Endothelial cell of hepatic sinusoid (primary cell): Measurements from ENCODE around the gene C6orf47.

ENCODE experiments used
- in situ Hi-C: cut with HindIII; loops from 2 replicates; pipeline ENCODE4 v1.10.0; 2017; ENCODE audit warnings: low sequenced_read_pairs

The C6orf47 gene

DNA sequence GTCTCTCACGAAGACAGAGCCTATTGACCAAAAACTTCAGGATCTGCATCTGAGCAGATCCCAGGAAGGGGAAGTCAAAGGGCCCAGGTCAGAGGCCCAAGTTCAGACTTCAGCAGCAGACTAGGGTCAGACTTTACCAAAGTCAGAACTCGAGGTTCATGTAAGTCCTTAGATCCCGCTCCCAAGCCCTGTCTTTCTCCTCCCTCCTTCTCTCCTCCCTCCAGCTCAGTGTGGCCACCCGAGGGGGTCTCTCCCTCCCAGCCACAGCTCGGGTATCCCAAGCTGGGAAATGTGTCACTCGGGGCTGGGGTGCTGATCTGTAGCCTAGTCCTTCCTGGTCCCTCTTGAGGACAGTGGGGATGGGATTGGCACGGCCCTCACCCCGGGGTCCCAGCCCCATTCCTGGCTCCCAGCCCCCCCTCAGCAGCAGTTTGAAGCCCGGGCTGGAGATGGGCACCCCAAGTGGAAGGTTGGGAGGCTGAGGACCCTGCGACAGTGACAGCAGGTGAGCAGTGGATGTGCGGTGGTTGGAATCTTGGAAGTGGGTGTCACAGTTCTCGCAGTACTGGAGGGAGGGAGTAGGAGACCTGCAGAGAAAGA, 1.6 kb upstream of the C6orf47 start:
- in situ Hi-C loops, result no loop called here

DNA sequence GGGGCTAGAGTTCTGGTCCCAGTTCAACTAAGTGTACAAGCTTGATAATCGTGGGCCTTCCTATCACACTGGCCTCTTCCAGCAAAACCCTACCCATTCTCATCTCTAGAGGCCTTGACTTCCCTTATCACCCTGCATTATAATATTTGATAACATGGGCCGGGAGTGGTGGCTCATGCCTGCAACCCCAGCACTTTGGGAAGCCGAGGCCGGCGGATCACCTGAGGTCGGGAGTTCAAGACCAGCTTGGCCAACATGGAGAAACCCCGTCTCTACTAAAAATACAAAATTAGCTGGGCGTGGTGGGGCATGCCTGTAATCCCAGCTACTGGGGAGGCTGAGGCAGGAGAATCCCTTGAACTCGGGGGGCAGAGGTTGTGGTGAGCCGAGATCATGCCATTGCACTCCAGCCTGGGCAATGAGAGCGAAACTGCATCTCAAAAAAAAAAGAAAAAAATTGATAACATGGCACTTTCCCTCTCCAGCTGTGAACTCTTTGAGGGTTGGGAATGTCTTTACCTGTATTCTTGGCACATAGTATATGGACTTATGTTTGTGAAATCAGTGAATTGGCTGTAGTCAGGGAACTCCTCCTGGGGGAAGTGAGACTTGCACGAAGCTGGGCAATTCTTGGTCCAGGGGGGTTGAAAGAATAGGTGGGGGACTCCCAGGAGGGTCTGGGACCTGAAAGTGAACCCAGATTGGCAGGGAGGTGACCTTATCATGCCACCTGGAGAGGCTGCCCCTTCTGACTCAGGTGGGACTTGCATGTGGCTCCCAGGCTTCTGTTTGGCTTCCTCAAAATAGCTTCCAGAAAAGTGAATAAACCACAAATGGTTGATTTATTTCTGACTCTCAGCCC, 915 bp upstream of the C6orf47 start:
- in situ Hi-C loops, result no loop called here

DNA sequence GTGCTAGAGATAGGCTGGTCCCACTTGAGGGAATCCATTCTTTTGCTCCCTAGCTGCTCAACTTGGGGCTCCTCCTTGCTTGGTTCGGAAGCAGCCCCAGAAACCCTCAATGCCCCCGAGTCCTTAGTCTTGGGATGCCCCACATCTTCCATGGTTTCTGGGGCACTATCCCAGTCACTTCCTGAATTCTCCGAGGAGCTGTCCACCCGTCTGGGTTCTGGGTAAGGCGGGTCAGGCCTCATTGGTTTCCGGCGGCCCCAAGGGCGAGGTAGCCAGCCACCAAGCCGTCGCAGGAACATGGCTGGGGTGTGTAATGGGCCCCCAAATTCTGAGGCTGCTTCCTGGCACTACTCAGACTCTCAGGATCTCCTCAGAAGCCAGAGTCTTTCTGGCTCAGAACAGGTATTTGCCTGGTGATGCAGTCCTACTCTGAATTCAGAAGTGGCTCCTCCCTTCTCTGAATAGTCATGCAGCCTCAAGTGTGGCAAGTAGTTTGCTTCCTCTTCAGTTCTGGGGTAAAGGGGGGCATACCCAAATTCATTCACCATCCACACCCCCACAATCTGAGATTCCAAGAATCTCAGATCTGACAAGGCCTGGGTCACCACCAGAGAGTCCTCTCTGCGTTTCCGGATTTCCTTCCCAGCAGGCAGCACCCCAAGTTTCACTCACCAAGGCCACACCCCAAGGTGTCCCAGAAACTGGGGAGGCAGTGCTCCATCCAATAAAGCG, 763 bp downstream of the C6orf47 start:
- in situ Hi-C loops, result no loop called here

DNA sequence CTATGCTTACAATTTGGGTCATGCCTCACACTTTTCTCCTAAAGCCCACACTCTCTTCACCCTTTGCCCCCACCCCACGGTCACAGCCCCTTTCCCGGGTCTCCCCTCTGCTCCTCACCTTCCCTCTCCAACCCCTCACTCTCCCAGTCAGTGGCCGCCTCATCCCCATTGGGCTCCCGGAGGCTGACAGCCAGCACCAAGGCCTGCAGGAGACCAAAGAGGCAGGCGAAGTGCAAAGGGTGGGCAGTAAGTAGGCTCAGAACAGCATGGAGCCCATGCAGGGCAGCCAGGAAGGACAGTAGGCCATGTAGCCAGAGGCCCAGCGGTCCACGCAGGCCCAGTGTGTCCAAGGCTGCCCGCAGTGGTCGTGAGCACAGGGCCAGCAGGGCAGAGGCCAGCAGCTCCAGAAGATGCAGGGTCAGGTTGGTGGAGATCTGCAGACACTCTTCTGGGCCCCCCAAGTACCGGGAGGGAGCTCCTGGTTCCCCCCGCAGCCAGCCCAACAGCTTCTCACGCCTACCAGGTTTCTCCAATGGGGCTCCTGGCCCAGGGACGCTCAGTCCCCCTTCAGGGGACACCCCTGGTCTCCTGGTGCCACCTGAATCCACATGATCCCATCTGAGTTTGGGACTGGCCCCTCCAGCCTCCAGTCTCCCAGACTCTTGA, 1.5 kb downstream of the C6orf47 start:
- in situ Hi-C loops, result no loop called here

DNA sequence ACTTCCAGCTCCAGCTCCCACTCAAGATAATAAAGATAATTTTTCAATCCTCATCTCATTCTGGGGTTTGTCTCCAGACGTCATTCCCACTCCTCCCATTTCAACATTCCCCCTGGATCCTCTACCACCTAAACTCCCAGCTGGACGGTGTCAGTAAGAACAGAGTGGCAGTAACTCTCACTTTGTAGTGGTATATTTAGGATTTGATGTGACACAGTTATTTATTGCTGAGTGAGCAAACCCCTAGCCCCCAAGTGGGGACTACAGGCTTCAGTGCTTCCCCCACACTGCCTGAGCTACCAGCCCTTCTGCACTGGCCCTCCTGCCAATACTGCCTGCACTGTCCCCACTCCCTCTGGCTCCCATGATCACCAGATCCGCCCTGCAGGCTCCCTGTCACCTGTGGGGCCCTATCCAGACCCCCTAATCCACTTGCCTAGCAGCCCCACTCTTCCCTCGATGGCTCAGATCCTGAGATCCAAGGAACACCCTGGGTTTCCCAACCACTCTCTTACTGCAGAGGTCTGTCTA, 2.4 kb downstream of the C6orf47 start:
- in situ Hi-C loops, result no loop called here

DNA sequence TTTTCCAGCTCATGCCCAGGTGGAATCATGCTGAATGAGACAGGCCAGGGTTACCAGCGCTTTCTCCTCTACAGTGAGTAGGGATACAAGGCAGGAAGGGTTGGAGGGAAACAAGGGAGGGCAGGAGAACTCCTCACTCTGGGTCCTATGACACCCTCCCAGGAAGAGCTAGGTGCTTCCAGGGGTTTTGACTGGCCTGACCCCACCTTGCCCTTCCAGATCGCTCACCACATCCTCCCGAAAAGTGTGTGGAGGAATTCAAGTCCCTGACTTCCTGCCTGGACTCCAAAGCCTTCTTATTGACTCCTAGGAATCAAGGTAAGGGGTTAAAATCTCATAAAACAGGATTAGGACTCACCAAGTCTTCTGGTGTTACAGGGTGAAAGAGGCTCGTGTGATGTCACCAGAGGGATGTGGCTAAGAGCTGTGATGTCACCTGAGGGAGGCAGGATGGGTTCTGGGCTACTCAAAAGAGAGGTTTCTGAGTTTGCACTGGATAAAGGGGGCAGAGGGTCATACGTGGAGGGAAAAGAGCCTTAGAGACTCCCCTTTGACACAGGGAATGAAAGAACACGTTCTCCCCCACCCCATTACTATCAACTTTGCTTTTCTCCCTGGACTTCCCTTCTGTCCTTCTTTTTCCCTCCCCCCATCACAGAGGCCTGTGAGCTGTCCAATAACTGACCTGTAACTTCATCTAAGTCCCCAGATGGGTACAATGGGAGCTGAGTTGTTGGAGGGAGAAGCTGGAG, 3.0 kb downstream of the C6orf47 start:
- in situ Hi-C loops, result no loop called here

DNA sequence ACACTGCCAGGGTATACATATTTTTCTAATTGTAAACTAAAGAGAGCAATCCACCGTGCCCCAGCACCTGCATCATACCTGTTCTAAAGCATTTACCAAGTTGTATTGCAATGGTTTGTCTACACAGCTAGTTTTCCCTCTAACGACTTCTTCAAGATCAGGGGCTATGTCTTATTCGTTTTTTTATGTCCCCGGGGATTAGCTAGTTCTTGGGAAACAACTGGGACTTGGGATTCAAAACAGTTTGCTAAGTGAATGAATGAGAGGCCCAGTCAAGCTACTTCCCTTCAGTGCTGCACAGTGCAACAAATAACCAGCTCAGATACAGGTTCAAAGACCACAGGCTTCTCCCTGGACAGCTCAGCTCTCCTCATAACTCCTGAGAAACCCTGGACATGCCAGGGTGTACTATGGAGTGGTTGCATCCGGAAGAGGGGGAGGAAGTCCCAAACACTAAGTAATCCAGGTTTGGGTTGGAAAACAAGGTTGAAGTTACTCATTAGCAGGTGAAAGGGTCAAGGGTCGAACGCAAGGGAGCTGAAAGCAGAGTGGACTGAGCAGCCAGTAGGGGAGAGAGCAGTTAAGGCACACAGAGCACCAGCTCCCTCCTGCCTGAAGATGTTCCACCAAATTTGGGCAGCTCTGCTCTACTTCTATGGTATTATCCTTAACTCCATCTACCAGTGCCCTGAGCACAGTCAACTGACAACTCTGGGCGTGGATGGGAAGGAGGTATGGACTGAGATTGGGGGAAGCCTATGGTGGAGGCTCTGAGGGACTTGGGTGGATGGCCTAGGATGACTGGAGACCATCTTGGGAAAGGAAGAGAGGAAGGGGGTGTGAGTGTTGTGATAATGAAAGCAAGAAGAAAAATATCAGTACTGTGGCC, 5.0 kb downstream of the C6orf47 start, which contains the start of gene APOM:
Gene APOM, plus strand, starts transcription at position 546 of the 889 bp plus-strand sequence. Its CDS starts 73 bp downstream, at position 619.
- in situ Hi-C loops, result no loop called here

DNA sequence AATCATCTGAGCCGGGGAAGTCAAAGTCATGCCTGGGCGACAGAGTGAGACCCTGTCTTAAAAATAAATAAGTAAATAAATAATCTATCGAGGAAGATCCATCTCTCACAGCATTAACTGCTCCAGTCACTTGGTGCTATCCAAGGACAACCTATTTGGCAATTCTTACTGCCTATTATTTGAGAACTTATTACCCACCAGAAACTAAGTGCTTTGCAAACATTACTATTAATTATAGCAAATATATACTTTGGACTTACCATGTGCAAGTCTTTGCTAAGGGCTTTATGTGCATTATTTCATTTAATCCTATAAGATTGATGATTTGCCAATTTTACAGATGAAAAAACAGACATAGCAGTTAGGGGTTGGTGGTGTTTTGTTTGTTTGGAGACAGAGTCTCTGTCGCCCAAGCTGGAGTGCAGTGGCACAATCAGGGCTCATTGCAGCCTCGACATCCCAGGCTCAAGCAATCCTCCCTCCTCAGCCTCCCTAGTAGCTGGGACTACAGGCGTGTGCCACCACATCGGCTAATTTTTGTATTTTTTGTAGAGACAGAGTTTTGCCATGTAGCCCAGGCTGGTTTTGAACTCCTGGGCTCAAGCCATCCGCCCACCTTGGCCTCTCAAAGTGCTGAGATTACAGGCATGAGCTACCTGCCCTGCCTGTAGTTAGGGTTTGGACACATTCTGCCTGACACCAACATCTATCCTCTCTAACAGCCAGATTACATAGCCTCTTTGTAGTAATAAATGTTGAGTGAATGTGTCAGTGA, 5.8 kb downstream of the C6orf47 start:
- in situ Hi-C loops, result no loop called here

DNA sequence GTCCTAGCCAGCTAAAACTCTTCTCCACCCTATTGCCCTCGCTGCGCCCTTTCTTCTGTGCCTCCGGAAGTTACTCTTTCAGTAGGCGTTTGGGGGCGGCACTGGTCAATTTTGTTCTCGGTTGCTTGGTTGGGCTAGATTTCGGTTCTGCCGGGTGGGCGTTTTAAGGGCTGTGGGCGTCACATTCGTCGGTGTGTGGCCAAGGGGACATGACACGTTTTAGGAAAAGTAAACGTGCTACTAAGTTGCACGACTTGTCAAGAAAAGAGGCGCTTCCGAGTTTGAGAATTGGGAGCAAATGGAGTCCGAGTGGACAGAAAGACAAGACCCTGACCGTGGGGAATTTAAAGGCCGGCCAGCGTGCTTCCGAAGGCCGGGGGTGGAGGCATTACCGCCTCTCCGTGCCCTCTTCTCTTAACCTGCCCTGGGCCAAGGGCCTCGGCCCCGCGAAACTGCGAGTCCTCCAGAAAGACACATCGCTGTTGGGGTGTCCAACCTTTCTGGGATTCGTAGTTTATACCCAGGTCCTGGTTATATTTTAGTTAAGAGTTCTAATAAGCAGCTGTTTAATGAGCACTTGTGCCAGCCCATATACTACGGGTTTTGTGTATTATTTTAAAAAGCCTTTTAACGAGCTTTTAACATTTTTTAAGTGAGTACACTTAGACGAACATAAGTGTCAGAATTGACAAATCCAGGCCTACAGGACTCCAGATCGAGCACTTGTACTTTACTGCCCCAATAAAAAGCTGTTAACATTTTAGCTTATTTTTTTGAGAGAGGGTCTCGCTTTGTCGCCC, 7.5 kb downstream of the C6orf47 start:
- in situ Hi-C loops, result no loop called here

DNA sequence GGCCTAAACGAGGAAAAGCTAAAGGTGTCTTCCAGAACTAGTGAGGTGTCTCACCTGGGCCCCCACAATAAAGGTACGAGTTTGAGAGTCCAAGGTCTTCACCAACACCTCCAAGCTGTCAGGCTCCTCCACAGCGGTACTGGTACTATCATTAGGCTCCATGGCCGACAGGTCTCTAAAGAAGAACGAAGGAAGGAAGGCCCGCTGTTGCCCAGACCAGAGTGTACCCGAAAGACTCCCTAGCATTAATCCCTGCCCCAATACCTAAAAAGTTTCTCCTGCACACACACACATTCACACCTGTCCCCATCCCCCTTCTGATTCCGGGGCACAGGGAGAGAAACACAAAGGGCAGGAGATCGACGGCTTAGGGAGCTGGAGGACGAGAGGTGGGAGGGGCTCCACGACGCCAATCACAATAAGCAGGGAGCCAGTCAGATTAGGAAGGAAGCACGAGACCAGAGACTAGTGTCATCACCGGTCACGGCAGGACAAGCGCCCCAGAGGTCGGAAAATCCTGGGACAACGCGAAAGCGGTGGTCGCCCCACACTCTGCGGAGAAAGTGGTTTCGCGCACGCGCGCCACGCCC, 8.9 kb downstream of the C6orf47 start:
- in situ Hi-C loops, result no loop called here

DNA sequence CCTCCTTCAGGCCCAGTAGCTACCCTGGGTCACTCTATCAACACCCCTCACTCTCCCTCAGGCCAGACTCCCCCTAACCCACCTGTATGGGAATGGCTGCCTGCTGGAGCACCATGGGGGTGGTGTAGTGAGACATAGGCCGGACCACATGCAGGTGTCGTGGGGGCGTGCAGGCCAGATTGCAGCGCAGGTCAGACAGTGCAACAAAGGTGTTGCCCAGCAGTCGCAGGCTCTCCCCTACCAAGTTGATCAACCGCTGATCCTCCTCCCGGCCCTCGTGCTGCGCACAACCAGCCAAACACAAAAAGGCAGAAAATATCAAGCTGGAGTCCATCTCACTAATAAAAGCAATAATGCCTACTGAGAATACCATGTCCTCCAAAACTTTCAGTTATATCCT, 15.3 kb downstream of the C6orf47 start:
- in situ Hi-C loops, result loop anchor here (5.0 kb wide), 2 partner anchors 67 to 192 kb away; no protein-coding TSS in a partner anchor

DNA sequence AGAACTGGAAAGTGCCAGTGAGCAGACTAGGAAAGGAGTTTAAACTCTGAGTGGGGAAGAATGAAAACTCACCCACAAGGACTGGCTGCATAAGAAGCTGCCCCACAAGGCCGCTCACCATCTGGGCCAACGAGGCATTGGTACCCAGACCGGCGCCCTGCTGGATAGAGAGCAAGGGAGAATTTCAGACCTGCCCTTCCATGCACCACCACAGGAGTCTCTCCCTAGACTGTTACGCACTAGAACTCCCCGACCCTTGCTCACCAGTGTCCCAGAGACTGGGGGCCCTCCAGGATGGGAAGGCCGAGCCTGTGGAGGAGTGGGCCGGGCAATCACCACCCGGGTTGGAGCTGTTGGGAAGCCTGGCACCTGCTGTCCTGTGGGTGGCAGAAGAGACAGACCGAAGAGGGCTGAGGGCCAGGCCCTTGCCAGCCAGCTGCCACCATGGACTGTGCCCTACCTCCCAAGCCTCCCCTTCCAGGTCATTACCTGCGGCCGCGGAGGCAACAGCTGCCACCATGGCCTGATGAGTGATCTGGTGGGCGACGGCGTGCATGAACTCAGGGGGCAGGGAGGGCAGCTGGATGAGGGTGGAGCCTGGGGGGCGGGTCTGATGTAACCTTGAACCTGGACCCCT, 16.6 kb downstream of the C6orf47 start:
- in situ Hi-C loops, result no loop called here

DNA sequence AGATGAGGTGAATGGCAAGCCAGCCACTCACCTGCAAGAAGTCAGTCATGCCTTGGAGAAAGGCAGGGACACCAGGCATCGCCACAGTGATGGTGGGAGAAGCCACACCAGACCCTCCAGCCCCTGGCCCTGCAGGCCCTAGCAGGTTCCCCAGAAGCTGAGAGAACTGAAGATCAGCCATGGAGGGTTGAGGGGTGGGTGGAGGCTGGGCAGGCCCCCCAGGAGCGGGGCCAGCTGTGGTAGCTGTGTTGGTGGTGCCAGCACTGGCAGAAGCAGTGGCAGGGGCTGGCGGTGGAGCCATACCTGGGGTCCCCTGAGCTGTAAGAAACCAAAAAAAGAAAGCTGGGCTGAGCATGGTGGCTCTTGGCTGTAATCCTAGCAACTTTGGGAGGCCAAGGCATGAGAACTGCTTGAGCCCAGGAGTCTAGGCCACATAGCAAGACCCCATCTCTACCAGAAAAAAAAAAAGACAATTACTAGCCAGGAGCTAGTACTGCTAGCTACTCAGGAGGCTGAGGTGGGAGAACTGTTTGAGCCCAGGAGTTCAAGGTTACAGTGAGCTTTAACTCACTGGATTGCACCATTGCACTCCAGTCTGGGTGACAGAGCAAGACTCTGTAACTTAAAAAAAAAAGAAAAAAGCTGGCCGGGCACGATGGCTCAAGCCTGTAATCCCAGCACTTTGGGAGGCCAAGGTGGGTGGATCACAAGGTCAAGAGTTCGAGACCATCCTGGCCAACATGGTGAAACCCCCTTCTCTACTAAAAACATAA, 17.6 kb downstream of the C6orf47 start:
- in situ Hi-C loops, result no loop called here

DNA sequence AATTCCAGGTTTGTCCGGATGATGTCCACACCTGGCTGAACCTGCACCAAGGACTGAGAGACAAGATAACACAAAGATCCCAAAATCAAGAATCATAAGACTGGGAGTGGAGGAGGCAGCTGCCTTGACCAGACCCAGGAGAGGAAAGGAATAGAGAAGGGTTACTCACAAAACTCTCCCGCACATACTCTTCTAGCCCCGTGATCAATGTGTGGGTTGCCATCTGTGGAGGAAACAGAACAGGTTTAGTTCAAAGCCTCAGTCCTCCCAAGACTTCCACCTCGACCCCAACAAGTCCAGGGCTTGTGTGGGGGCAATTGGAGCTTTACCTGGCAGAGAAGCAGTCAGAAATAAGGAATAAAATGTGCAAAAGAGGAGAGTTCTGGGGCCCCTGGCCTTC, 19.2 kb downstream of the C6orf47 start:
- in situ Hi-C loops, result no loop called here

DNA sequence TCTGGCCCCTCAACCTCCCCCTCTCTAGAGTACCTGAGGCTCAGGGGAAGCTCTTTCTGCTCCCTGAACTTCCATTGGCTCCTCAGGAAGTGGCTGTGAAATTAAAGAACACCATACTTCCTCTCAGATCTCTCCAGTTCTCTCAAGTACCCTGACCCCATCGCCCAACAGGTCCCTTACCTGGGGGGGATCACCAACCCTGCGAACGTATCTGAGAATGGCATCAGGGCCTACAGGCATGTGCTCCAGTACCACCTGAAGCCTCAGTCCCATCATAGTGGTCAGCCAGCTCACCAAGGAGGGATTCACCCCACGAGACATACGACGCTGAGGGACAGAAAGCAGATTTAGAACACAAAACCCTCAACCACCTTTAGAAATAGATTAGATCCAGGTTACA, 20.0 kb downstream of the C6orf47 start:
- in situ Hi-C loops, result no loop called here

DNA sequence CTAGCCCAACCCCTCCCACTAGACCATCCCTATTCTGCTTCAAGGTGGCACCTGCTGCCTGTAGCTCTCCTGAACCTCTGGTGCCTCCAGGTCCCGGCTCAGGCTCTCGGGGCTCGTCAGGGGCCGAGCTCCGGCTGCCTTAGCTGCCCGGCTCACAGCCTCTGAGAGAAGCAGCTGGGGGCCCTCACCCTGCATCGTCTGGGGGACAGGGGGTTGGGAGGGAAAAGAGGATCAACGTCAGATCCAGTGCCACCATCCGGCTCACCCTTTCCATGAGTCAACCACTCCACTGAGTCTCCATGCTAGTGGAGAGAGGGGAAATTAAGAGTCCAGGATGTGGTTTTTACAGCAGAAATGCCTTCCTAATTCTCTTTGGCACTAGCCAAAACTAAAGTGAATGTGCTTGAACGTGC, 21.1 kb downstream of the C6orf47 start:
- in situ Hi-C loops, result no loop called here
